Amniotic stem cell (primary cell): Measurements from ENCODE around the gene KLHDC4.

Experiments used
- DNase-seq: peaks from one replicate; lab custom pipeline; 2025; lab: John Stamatoyannopoulos, UW

Gene KLHDC4

DNA sequence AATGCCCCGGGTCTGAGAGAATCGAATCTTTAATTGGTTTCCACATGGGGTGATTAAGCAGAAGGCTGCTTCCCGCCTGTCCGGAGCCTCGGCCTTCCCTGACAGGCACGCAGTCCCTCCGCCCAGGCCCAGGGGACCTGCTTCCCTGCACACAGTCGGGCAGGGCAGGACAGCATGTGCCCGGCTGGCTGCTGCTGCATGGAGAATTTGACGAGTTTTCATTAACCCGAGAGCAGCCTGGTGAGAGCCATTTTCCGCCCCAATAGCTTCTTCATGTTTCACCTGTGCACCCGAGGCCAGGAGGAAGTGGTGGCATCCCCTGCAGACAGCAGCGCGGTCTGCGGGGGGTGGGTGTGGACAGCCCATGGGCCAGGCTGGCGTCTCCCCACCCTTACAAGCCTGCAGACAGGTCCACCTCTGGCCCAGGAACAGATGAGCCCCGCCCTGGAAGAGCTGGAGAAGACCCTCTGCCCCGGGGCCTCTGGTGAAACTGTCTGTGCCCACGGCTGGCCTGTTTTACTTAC, 67.0 kb downstream of the KLHDC4 start:
- DNase-seq, result no peak

GRCh38 chr16:87698241-87698640, 67.5 kb downstream of the KLHDC4 start:
- DNase-seq, result no peak

DNA sequence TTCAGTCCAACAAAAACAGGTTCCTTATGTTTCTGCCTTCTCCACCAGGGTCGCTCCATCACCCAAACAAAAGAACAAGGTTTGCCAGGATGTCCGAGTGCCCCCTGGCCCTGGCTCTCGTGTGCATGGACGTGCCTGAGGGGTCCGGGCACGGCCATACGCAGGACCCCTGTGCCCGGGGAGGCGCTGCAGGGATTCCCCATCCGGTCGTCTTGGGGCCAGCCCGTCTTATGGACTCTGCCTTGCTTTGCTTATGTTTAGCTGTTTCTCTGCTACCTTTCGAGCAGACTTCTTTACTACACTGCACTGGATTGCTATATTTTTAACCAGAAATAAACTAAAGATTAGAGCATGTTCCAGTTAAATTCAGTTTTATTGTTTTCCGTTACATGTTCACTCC, 68.0 kb downstream of the KLHDC4 start:
- no peak for DNase-seq

- no peak for DNase-seq
Measured at GRCh38 chr16:87697256-87697655, 68.5 kb downstream of the KLHDC4 start.

- no peak for DNase-seq
Measured at GRCh38 chr16:87696726-87697125, 69.1 kb downstream of the KLHDC4 start.

GRCh38 chr16:87695534-87695933, 70.3 kb downstream of the KLHDC4 start:
- no peak for DNase-seq

DNA sequence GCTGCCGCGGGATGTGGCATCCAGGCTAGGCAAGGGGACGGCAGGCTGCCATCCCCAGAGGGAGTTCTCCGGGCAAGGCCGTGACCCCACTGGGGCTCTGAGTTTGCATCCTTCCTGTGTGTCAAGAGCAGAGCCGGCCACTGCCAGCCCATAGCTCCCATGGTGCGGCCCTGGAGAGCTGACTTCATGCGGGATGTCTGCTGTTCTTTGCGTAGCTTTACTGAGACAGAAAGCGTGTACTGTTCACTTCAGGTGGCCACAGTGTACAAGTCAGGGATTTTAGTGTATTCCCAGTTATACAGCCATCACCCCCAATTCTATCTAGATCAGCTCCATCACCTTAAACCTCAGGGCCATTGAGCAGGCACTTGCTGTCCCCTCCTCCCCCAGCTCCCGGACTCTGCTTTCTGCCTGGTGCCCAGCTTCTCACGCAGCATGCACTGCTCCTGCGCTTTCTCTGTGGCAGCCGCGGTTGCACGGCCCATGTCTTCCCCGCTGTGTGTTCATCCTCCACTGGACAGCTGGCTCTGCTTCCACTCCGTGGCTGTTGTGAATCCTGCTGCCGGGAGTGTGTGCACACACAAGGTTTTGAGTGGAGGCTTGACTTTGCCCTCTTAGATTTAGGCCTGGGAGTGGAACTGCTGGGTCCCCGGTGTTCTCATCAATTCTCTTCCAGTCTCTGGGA, 71.2 kb downstream of the KLHDC4 start:
- DNase-seq, result no peak

DNA sequence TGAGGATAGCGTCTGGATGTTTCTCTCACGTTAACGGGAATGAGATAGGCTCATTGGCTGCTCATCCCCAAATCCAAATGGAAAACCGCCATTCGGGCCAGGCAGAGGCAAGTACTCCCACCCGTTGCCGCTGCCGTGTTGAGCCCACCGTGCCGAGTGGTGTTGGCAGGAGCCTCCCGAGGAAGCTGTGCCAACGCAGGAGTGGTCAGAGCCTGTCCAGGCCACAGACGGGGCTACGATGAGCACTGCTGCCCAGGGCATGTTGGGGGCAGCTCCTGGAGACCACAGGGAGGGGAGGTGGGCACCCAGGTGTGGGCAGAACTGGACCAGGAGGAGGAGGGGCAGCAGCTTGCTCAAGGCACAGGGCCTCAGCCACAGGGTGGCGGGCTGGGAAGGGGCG, 72.0 kb downstream of the KLHDC4 start:
- DNase-seq, result no peak

DNA sequence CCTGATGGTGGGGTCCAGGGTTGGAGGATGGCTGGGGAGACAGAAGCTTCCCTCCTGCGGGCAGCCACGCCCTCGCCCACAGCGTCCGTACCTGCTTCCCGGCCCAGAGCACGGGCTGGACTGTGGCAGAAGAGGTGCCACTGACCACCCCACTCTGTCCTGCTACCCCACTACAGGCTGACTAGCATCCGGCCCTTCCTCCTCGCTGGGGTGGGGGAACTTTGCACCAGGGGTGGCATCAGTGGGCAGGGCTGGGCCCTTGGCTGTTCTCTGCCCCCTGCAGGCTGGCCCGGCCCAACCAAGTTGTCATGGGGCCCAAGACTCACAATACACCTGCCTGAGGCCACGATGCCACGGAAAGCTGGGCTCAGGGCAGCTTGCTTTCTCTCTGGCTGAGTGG, 73.0 kb downstream of the KLHDC4 start:
- DNase-seq, result no peak

DNA sequence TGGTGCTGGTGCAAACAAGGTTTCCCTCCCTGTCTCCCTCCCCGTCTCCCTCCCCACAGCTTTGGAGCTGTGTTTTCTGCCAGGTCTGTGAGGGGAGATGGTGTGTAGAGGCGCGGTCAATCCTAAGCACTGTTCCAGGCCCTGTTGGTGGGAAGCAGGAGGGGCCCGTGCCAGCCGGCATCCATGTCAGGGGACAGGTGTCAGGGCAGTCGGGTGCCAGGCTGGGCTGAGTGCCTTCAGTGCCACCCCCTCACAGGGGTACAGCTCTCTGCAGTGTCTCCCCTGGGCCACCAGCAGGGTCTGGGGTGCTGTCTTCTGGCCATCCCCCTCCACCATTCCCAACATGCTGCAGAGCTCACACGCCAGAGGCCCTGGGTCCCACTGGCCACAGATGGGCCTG, 73.6 kb downstream of the KLHDC4 start:
- DNase-seq, result no peak

DNA sequence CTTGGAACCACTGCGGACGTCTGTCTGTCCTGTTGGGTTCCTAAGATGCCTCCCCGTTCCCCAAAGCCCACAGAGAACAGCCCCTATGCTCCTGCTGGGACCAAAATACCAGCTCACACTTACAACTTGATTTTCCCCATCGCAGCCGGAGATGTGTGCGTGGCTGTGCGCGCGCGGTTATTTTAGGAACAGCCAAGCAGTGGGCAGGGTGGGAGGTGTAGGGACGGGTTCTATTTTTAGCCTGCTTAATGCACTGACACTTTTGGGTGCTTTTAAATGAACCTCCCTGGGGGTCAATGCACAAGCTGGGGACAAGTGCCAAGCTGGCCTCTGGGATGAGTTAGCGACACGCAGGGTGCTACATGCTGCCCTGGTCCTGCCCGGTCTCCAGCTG, 74.1 kb downstream of the KLHDC4 start:
- DNase-seq, result no peak

DNA sequence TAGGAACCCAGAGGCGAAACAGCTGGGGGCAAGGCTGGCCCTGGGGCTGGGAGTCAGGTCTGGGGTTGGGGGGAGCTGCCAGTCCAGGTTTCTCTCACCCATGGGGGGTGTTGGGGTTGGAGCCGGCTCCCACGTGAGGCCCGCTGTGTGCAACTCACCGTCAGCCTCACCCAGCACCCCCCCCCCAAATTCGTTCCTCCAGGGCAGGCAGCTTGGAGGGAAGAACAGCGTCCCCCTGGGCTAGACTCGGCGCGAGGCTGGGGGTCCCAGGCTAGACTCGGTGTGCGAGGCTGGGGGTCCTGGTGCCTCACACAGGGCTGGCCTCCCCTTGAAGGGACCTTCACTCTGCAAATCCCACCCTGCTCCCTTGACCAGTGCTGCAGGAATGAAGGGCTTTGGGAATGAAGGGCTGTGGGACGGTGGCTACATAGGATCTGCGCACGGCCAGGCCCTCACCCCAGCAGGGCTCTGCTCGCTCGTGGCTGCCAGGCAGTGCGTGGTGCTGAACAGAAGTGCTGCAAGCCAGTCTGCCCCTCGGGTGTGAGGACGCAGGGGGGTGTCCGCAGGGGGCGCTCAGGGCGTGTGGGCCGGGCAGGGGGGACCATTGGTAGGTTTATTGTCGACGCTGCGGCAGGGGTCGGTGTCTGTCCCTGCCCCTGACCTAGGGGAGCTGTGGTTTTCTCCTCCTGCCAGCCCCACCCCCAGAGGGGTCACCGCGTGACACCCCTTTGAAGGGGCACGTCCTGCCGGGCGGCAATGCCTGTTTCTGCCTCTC, 74.7 kb downstream of the KLHDC4 start:
- DNase-seq, result no peak

DNA sequence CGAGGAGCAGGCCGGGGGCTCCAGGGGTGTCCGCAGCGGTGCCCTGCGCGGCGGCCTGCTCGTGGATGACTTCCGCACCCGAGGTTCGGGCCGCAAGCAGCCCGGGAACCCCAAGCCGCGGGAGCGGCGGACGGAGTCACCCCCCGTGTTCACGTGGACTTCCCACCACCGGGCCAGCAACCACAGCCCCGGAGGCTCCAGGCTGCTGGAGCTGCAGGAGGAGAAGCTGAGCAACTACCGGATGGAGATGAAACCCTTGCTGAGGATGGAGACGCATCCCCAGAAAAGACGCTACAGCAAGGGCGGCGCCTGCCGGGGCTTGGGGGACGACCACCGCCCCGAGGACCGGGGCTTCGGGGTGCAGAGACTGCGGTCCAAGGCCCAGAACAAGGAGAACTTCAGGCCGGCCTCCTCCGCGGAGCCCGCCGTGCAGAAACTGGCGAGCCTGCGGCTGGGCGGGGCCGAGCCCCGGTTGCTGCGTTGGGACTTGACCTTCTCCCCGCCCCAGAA, 75.8 kb downstream of the KLHDC4 start:
- no peak for DNase-seq

GRCh38 chr16:87688876-87689815, 76.6 kb downstream of the KLHDC4 start:
- no peak for DNase-seq

GRCh38 chr16:87687998-87688529, 77.7 kb downstream of the KLHDC4 start:
- DNase-seq, result no peak

DNA sequence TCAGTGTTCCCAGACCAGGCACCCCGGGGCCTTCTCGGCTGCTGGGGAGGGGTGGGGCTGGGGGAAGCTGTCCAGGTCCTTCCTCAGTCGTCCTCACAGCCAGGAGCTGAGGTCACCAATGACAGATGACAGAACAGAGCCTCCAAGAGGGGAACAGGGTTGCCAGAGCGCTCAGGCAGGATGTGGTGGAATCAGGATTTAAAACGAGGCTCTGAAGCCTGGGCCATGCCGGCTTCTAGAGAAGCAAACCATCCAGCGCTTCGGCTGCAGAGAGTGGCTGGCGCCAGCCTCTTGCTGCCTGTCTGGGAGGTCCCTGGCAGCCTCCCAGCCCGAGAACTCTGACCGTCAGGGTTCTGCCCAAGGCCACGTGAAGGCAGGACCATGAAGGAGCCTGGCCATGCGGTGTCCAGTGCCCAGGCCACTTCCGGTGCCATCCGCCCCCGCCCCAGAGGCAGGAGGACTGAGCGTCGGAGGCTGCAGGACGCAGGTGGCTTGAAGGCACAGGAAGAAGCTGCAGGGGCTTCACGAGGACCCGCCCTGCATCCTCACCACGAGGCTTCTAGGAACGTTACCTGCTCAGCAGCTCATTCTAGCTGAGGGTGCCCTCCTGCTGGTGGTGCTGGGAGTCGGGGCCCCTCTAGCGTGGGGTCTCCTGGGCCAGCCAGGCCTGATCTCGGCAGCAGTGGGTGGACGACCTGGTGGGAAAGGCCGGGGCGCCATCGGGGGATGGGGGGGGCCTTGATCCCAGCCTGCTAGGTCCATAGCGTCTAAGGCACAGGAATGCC, 78.5 kb downstream of the KLHDC4 start:
- no peak for DNase-seq

DNA sequence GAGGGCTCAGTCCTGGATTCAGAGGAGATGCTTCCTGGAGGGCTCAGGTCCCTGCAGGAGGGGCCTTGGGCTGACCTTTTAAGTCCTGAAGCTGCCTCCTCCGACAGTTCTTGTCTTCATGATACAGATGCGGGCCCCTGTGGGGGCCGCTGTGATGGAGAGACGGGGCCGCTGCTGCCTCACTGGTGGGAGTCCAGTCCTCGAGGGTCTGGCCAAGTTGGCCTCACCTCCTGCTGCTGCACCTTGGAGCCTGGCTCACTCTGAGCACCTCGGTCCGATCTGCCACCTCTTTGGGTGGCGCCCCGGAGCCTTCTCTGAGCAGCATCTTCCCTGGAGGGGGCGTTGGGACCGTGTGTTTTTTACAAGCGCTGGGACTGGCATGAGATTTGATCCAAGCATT, 79.1 kb downstream of the KLHDC4 start:
- DNase-seq, result no peak

GRCh38 chr16:87685766-87686165, 80.0 kb downstream of the KLHDC4 start:
- DNase-seq, result no peak

DNA sequence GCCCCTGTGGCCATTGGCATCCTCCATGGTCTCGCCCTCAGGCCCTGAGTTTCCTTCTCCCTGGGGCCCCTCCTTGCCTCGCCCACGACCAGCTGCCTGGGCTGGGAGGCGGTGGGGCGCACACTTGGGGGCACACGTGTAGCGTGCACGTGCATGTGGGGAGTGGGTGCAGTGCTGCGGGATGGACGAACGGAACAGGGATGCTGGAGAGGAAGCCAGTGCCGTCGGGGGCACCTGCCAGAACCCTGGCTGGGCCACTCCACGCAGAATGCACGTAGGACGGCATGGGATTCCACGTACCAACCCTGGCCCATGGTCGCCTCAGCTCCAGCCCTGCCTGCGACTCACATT, 80.4 kb downstream of the KLHDC4 start:
- DNase-seq, result no peak

DNA sequence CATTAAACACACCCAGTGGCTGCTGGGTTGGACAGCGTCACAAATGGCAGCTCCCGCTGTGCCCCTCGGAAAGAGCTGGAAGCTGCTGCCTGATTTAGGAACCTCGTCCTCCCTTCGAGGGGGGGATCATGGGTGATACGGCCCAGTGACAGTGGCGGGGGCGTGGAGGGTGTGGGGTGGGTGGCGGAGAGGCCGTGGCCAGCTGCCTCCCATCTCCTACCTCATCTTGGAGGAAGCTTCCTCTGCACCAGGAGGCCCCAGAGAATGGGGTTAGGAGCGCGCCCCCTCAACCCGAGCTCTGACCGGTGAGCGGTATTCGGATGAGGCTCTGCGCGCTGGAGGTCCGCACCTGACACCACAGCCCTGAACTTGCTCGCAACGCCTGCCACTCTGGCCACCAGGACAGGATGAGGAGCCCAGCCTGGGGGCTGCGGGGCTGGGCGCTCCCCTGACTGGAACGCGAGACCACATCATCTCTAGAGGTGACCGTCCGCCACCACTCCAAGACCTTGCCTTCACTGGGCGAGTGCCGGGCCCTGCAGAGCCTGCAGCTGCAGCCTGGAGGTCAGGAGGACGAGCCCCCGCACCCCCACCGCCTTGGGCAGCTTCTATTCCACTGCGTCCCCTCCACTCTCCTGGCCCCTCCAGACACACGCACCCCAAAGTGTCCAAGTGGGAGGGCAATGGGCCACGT, 80.9 kb downstream of the KLHDC4 start:
- no peak for DNase-seq
